Peyer's patch (tissue), 4 donors: ENCODE data around the gene PCSK2. TPM values are rescaled to one million over a fixed set of nuclear protein-coding genes. Genes with fewer than 3 reads are reported as not detected.

Experiments used
- DNase-seq, 3 donors: peaks; one replicate each; pipeline ENCODE4 v3.0.0-alpha.2; 2017 to 2019
- H3K27ac ChIP-seq, 4 donors: fragments of 200-600 bp; sonication (generic); one replicate each; pipeline ENCODE4 v1.5.1; 2016 to 2019
- H3K27me3 ChIP-seq, 2 donors: fragments of 200-600 bp; sonication (generic); one replicate each; pipeline ENCODE4 v1.5.1; 2019
- H3K36me3 ChIP-seq, 3 donors: fragments of 200-600 bp; sonication (generic); one replicate each; pipeline ENCODE4 v1.5.1; 2016 to 2019
- H3K4me1 ChIP-seq, 4 donors: fragments of 200-600 bp; sonication (generic); one replicate each; pipeline ENCODE4 v1.5.1; 2016 to 2019
- H3K4me3 ChIP-seq, 4 donors: fragments of 200-600 bp; sonication (generic); 1 replicate in 3 of 4; 2 replicates in 1 of 4; pipeline ENCODE4 v1.5.1; 2016 to 2019; ENCODE audit warnings: mild to moderate bottlenecking in 1 of 4
- H3K9me3 ChIP-seq, 4 donors: fragments of 200-600 bp; sonication (generic); one replicate each; pipeline ENCODE4 v1.5.1; 2016 to 2019; ENCODE audit warnings: mild to moderate bottlenecking in 1 of 4
- POLR2A ChIP-seq, 2 donors: fragments of 450-650 bp; IDR thresholded peaks; one replicate each; pipeline ENCODE4 v1.5.1; 2017; ENCODE audit warnings: antibody characterized with exemption in 2 of 2, mild to moderate bottlenecking in 2 of 2, moderate library complexity in 2 of 2
- total RNA-seq, 4 donors: library from RNA; depleted of rRNA; stranded (reverse); fragments of >200 nt; gene quantifications; one replicate each; pipeline ENCODE4 v1.1.0, GENCODE V29; 2016
- TF ChIP-seq, protein P1 (sequence below), 6 experiments: fragments of 450-650 bp in 4 of 6; fragments of 200-600 bp in 2 of 6; sonication (generic) in 1 of 6; IDR thresholded peaks; one replicate each; pipeline ENCODE4 v1.5.1; 2017 to 2019; ENCODE audit warnings: antibody characterized with exemption in 6 of 6, mild to moderate bottlenecking in 3 of 6, moderate library complexity in 1 of 6

Gene PCSK2
- total RNA-seq, 4 donors from 2014 or later = 0.18 to 0.80 (median 0.57) TPM; not detected in 1

DNA sequence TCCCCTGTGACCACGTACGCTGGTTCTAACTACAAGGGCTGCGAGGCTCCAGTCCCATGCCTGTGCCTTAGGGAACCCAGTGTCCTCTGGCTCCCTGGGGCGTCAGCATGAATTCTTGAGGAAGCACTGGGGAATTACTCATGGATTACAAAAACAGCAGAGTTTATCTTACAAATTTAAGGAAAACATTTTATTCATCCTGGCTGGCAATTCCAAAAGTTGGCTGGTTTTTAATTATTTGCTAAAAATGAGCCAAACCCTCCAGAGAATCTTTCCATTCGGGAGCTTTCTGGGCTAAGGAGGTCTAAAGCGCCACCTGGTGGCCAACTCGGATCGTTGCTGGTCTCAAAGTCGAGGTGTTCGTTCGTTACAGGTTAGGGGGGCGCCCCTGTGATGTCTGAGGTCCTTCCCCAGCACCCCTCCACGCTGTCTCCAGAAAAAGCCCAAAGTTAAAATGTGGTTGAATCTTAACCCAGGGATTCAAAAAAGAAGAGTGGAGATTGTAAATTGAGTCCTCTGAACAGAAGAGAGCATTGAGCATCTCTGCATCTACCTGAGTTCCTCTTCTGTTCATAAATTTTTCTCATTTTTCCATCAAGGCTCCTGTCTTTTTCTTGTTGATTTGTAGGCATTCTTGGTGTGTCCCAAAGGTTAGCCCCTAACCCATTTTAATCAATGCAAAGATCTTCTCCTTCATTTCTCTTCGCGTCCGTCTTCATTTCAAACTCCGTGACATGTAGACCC is 205.0 kb downstream of the PCSK2 start:
- TF ChIP-seq POLR2A (IDR thresholded peaks at IDR 0.05) = no peak
- TF ChIP-seq, protein P1, sequence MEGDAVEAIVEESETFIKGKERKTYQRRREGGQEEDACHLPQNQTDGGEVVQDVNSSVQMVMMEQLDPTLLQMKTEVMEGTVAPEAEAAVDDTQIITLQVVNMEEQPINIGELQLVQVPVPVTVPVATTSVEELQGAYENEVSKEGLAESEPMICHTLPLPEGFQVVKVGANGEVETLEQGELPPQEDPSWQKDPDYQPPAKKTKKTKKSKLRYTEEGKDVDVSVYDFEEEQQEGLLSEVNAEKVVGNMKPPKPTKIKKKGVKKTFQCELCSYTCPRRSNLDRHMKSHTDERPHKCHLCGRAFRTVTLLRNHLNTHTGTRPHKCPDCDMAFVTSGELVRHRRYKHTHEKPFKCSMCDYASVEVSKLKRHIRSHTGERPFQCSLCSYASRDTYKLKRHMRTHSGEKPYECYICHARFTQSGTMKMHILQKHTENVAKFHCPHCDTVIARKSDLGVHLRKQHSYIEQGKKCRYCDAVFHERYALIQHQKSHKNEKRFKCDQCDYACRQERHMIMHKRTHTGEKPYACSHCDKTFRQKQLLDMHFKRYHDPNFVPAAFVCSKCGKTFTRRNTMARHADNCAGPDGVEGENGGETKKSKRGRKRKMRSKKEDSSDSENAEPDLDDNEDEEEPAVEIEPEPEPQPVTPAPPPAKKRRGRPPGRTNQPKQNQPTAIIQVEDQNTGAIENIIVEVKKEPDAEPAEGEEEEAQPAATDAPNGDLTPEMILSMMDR (IDR thresholded peaks at IDR 0.05) = peak; percentile 22 to 90 (median 56)
- DNase-seq = peak in 2 of 3 donors; percentile 23 to 66
- no peak overlapping the region for H3K27ac ChIP-seq
- H3K27me3 ChIP-seq = no peaks in the 10 kb centered on the region
- no peaks in the 10 kb centered on the region for H3K4me1 ChIP-seq
- no peak overlapping the region for H3K4me3 ChIP-seq
- no peaks in the 10 kb centered on the region for H3K9me3 ChIP-seq
- H3K36me3 ChIP-seq = no peaks in the 10 kb centered on the region

DNA sequence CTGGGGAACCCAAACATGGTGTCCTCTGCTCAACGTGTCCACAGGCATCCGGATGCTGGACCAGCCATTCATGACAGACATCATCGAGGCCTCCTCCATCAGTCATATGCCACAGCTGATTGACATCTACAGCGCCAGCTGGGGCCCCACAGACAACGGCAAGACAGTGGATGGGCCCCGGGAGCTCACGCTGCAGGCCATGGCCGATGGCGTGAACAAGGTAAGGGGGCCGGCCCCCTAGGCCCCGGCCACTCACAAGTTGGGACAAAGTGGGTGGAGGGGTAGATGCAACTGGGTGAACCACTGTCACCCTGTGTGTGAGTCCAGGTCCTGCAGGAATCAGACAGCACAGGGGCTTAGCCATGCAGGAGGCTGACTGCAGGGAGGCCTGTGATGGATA is 209.8 kb downstream of the PCSK2 start:
- Histone ChIP-seq H3K27me3 (no peaks in the 10 kb centered on the region), H3K4me3 (no peak overlapping the region), H3K27ac (no peak overlapping the region), H3K36me3 (no peaks in the 10 kb centered on the region), H3K9me3 (no peaks in the 10 kb centered on the region), H3K4me1 (no peaks in the 10 kb centered on the region)
- DNase-seq = no peak
- TF ChIP-seq, protein P1 (IDR thresholded peaks at IDR 0.05) = no peak
- no peak for TF ChIP-seq POLR2A (IDR thresholded peaks at IDR 0.05)

DNA sequence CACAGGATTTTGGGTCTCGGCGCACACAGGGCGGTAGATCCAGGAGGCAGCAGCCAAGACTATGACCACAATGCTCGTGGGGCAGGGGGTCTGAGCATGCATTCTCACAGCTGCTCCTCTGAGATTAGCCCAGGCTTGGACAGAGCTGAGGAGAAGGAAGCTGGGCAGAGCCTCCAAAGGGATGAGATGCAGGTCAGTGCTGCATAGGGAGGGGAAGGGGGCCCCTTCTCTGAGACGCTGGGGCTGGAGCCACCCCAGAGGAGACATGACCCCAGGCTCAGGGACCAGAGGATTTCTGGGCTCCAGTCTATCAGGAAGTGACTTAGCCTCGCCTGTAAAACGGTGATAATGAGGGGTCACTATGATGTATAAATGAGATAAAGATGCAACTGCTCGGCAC is 210.4 kb downstream of the PCSK2 start:
- no peaks in the 10 kb centered on the region for H3K27me3 ChIP-seq
- H3K36me3 ChIP-seq = no peaks in the 10 kb centered on the region
- H3K9me3 ChIP-seq = no peaks in the 10 kb centered on the region
- H3K4me3 ChIP-seq = no peak overlapping the region
- no peaks in the 10 kb centered on the region for H3K4me1 ChIP-seq
- DNase-seq = no peak
- TF ChIP-seq POLR2A (IDR thresholded peaks at IDR 0.05) = no peak
- H3K27ac ChIP-seq = no peak overlapping the region

DNA sequence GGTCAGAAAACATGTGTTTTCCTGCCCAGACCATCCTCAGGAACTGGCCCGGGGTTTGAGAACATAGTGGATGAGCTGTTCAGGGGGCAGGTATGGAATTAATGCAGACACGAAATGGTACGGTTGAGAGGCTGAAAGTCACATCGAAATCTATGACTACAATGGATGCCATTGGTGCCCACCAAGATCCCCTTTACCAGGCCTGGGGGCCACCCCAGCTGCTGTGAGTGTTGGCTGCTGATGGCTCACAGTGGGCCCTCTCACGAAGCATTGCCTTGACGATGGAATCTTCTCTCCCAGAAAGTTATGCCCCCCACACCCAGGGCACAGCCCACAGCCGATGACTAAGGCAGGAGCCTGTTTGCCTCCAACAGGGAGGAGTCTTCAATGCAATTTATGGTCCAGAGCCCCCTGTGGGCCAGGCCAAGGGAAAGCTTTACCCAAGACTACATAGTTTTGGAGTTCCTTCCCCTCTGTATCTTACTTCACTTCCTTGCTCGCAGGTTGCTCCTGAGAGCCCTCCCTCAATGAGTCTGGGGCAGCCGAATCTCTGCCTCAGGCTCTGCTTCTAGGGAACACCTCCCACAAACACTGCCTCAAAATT is 211.7 kb downstream of the PCSK2 start:
- H3K36me3 ChIP-seq = no peaks in the 10 kb centered on the region
- no peak for DNase-seq
- H3K27me3 ChIP-seq = no peaks in the 10 kb centered on the region
- no peaks in the 10 kb centered on the region for H3K9me3 ChIP-seq
- H3K27ac ChIP-seq = no peak overlapping the region
- no peaks in the 10 kb centered on the region for H3K4me1 ChIP-seq
- H3K4me3 ChIP-seq = no peak overlapping the region
- TF ChIP-seq, protein P1 (IDR thresholded peaks at IDR 0.05) = no peak
- TF ChIP-seq POLR2A (IDR thresholded peaks at IDR 0.05) = no peak

GRCh38 chr20:17439616-17440296 is 212.9 kb downstream of the PCSK2 start:
- H3K36me3 ChIP-seq = no peaks in the 10 kb centered on the region
- no peak for TF ChIP-seq POLR2A (IDR thresholded peaks at IDR 0.05)
- TF ChIP-seq, protein P1 (IDR thresholded peaks at IDR 0.05) = no peak
- no peak for DNase-seq

GRCh38 chr20:17441745-17442144 is 214.9 kb downstream of the PCSK2 start:
- DNase-seq = no peak
- TF ChIP-seq POLR2A (IDR thresholded peaks at IDR 0.05) = no peak
- TF ChIP-seq, protein P1 (IDR thresholded peaks at IDR 0.05) = no peak

More at GRCh38 chr20:17439616-17440296, 212.9 kb downstream of the PCSK2 start:
- Histone ChIP-seq H3K27ac (no peak overlapping the region), H3K9me3 (no peaks in the 10 kb centered on the region), H3K27me3 (no peaks in the 10 kb centered on the region), H3K4me3 (no peak overlapping the region), H3K4me1 (no peaks in the 10 kb centered on the region)

More at GRCh38 chr20:17441745-17442144, 214.9 kb downstream of the PCSK2 start:
- H3K4me3 ChIP-seq = no peak overlapping the region
- H3K27ac ChIP-seq = no peak overlapping the region
- no peaks in the 10 kb centered on the region for H3K9me3 ChIP-seq
- no peaks in the 10 kb centered on the region for H3K36me3 ChIP-seq
- no peaks in the 10 kb centered on the region for H3K27me3 ChIP-seq
- H3K4me1 ChIP-seq = no peaks in the 10 kb centered on the region
